Type B pancreatic cell (in vitro differentiated cells): ENCODE results near the gene PCDHB1. TPM values are rescaled to one million over a fixed set of nuclear protein-coding genes. Genes with fewer than 3 reads are reported as not detected.

Experiments used
- DNase-seq: peaks from one replicate; pipeline ENCODE4 v3.0.0; 2021; ENCODE audit warnings: mixed read lengths; ENCODE audit not compliant: unreplicated experiment; ENCODE audit errors: extremely low spot score
- H3K27ac Mint-ChIP-seq: 2 replicates; pipeline ENCODE4 v1.8.0; 2021; ENCODE audit warnings: mild to moderate bottlenecking, mixed read lengths
- H3K27me3 Mint-ChIP-seq: 2 replicates; pipeline ENCODE4 v1.8.0; 2021; ENCODE audit warnings: mixed read lengths
- H3K36me3 Mint-ChIP-seq: 2 replicates; pipeline ENCODE4 v1.8.0; 2021; ENCODE audit warnings: mixed read lengths
- H3K4me1 Mint-ChIP-seq: one replicate; pipeline ENCODE4 v1.8.0; 2021; ENCODE audit warnings: mixed read lengths; ENCODE audit not compliant: unreplicated experiment
- H3K4me3 Mint-ChIP-seq: 2 replicates; pipeline ENCODE4 v1.8.0; 2021; ENCODE audit warnings: mild to moderate bottlenecking, mixed read lengths
- H3K9me3 Mint-ChIP-seq: 2 replicates; pipeline ENCODE4 v1.8.0; 2021; ENCODE audit warnings: mixed read lengths
- long read RNA-seq: library from polyadenylated mRNA; unstranded; transcript quantifications from one replicate; pipeline ENCODE4 v2.0.0, GENCODE V29; 2020
- total RNA-seq: library from RNA; stranded (reverse); gene quantifications from 2 replicates; pipeline ENCODE4 v1.2.1, GENCODE V29; 2021; ENCODE audit warnings: low replicate concordance
- TF ChIP-seq, protein P1 (sequence below): fragments of 200-600 bp; sonication (generic); conservative IDR thresholded peaks from 2 replicates; pipeline ENCODE4 v1.5.0; 2021; ENCODE audit warnings: antibody characterized with exemption, mild to moderate bottlenecking

The PCDHB1 gene
- 0.05 and 0.24 TPM in 2 replicates for total RNA-seq
- long read RNA-seq, full-length matches to known transcripts = 2 of 2 reads
- long read RNA-seq, partial matches to known transcripts = 0 of 2 reads
- long read RNA-seq, other reads (novel, unspliced or antisense) = 0 of 2 reads

DNA sequence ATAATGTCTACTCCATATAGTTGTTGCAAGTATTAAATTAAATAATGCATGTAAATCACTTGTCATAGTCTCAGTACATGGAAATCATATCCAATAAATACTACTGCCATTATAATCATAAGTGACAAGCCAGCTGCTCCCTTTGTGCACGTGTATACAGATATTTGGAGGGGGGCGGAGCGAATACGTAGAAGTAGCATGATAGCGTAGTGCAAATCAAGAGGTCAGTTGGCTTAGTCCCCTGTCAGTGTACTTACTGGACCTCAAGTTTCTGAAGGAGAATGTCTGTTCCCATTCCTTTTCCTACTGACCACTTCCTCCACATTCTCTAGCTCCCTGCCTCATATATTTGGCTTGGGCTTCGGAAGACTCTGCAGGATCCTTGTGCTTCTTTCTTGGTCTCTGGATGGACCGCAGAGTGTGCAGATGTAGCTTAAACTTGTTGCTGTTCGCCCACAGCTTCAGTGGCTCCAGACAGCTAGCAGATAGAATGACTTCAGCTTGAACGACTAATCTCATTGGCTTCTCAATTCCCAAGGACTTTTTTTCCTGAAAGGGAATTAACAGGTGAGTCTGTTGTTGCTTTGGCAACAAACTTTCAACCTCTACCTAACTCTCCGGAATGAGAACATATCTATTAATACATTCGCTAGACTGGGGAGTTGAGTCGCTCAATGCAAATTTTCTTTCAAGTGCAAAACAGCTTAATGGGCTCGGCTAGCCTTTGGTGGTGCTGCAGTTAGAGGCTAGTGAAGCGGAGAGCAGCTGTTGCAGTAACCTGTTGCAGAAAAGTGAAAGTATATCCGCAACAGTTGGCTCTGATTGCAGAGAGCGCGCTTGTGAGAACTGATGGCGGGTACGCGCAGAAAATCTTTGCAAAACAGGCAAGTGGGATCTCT, at the start of gene PCDHB1:
Gene PCDHB1 (plus strand): TSS at position 753 of the 899 bp plus-strand sequence. CDS start 97 bp downstream, at position 850.
- H3K27ac Mint-ChIP-seq = peak within 1 kb of the TSS; percentile 69
- H3K9me3 Mint-ChIP-seq = no peaks in the 10 kb centered on the region
- peak within 1 kb of the TSS; percentile 96 for H3K4me3 Mint-ChIP-seq
- DNase-seq = no peak
- TF ChIP-seq, protein P1, sequence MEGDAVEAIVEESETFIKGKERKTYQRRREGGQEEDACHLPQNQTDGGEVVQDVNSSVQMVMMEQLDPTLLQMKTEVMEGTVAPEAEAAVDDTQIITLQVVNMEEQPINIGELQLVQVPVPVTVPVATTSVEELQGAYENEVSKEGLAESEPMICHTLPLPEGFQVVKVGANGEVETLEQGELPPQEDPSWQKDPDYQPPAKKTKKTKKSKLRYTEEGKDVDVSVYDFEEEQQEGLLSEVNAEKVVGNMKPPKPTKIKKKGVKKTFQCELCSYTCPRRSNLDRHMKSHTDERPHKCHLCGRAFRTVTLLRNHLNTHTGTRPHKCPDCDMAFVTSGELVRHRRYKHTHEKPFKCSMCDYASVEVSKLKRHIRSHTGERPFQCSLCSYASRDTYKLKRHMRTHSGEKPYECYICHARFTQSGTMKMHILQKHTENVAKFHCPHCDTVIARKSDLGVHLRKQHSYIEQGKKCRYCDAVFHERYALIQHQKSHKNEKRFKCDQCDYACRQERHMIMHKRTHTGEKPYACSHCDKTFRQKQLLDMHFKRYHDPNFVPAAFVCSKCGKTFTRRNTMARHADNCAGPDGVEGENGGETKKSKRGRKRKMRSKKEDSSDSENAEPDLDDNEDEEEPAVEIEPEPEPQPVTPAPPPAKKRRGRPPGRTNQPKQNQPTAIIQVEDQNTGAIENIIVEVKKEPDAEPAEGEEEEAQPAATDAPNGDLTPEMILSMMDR = no peak
- peaks cover 13% of the 10 kb centered on the region for H3K4me1 Mint-ChIP-seq
- peaks cover 59% of the 10 kb centered on the region for H3K27me3 Mint-ChIP-seq
- no peaks in the 10 kb centered on the region for H3K36me3 Mint-ChIP-seq

DNA sequence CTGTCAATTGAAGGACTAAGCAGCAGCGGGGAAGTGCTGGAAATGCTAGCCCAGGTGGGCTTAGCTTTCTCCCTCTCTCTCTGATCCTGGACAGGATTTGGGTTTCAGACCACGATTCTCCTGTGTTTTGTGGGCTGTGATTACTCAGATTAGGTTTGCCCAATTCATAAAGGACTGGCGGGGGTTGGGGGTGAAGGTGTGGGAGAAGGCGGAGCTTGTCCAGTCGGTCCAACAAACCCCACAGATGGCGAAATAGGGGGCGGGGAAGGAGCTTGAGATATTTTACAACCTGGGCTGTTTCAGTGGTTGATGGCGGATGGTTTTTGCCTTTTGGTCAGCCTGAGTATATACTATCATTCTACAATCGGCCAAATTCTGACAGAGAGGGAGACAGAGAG, 49.7 kb upstream of the PCDHB1 start:
- H3K4me1 Mint-ChIP-seq = peaks cover 32% of the 10 kb centered on the region

DNA sequence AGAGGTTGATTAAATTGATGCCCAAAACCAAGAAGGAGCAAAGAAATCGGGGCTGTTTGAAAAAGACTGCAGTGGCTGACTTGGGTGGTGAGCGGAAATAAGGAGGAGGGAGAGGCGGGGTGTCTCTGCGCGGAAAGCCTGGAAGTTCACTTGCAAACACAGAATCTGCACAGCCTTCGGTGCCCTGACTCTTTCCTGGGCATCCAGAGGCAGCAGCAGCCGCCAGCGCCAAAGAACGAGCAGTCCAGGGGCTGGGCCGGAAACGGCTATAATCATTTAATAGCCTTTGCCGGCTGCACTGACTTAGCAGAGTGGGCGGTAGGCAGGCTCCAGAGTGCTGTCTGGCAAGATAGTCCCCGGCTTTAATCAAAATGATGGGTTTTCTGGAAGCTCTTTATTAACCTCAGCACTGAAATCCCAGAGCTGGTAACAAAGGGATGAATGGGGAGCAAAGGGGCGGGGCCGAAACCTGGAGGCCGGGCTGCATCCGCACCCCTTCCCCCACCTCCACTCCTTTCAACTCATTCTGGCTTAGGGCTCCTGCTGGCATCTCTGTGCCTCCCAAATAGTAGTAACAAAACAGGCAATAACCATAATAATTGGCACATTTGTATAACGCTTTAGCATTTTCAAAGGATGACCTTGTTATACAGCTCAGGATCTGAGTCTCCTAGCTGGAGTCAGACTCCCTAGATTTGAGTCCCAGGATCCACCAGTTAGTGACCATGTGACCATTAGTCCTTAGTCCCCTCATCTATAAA, 49.1 kb upstream of the PCDHB1 start:
- Mint-ChIP-seq H3K4me1 (peaks cover 32% of the 10 kb centered on the region), H3K27me3 (no peaks in the 10 kb centered on the region), H3K27ac (peak overlapping the region; percentile 65), H3K36me3 (peaks cover 11% of the 10 kb centered on the region), H3K9me3 (no peaks in the 10 kb centered on the region), H3K4me3 (peak overlapping the region; percentile 87)
- TF ChIP-seq, protein P1 = no peak
- DNase-seq = no peak

More for the DNA sequence above, 49.7 kb upstream of the PCDHB1 start:
- no peaks in the 10 kb centered on the region for H3K27me3 Mint-ChIP-seq
- TF ChIP-seq, protein P1 = no peak
- H3K36me3 Mint-ChIP-seq = peaks cover 5% of the 10 kb centered on the region
- H3K9me3 Mint-ChIP-seq = no peaks in the 10 kb centered on the region
- no peak for DNase-seq
- peak overlapping the region; percentile 65 for H3K27ac Mint-ChIP-seq
- peak overlapping the region; percentile 87 for H3K4me3 Mint-ChIP-seq

DNA sequence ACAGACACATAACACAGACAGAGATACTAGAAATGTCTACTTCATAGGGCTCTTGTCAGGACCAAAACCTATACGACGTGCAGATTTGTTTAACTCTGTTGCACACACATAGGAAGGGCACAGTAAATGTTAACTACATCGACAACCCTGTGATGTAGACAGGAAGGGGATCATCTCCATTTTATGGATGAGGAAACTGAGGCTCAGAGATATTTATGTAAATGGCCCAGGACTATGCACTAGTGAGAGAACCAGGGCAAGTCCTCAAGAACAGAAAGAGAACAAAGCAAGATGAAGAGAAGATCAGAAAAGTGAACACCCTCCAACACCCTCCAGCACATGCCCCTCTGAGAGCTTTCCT, 48.6 kb upstream of the PCDHB1 start:
- peak overlapping the region; percentile 65 for H3K27ac Mint-ChIP-seq

DNA sequence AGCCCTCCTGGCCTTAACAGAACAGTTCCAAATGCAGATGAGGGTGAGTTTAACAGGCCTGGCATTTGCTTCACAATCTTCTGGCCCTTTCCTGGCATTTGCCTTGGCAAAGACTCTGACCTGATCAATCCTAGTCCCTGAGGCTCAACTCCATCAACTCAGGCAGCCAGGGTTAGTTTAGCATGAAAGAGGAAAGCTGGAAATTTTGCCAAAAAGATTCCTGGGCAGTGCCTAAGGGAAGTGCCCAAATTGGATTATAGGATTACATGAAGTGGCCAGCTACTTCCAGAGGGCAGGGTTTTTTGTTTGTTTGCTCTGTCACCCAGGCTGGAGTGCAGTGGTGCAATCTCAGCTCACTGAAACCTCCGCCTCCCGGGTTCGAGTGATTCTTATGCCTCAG, 48.1 kb upstream of the PCDHB1 start:
- Mint-ChIP-seq H3K27me3 (no peaks in the 10 kb centered on the region), H3K4me1 (peaks cover 32% of the 10 kb centered on the region), H3K9me3 (no peaks in the 10 kb centered on the region), H3K36me3 (peaks cover 12% of the 10 kb centered on the region), H3K27ac (no peak overlapping the region), H3K4me3 (no peak overlapping the region)
- DNase-seq = no peak
- TF ChIP-seq, protein P1 = no peak

More for the DNA sequence above, 48.6 kb upstream of the PCDHB1 start:
- Mint-ChIP-seq H3K4me3 (peak overlapping the region; percentile 87), H3K27me3 (no peaks in the 10 kb centered on the region), H3K36me3 (peaks cover 12% of the 10 kb centered on the region), H3K4me1 (peaks cover 32% of the 10 kb centered on the region), H3K9me3 (no peaks in the 10 kb centered on the region)
- TF ChIP-seq, protein P1 = no peak
- no peak for DNase-seq
